SU-DHL-6 (cell line): ENCODE data around the gene PDCD6IP.

ENCODE experiments used
- H2AFZ ChIP-seq: fragments of 200-600 bp; sonication (generic); 2 replicates; pipeline ENCODE4 v1.6.1; 2014; ENCODE audit warnings: low read depth, mild to moderate bottlenecking, moderate library complexity, mixed read lengths, antibody characterized with exemption, low read length; ENCODE audit not compliant: severe bottlenecking
- H3F3A ChIP-seq: fragments of 200-600 bp; shearing (Covaris generic); 2 replicates; pipeline ENCODE4 v1.6.0; 2016; ENCODE audit warnings: antibody characterized with exemption, mild to moderate bottlenecking; ENCODE audit not compliant: insufficient read depth
- H3K27ac ChIP-seq: fragments of 200-600 bp; sonication (generic); 2 replicates; pipeline ENCODE4 v1.5.1; 2016; ENCODE audit warnings: low read depth, mild to moderate bottlenecking, low read length, moderate library complexity, mixed read lengths
- H3K27me3 ChIP-seq: fragments of 200-600 bp; sonication (generic), shearing (Covaris generic); 2 replicates; pipeline ENCODE4 v1.6.0; 2014; ENCODE audit warnings: mild to moderate bottlenecking, low read length
- H3K36me3 ChIP-seq: fragments of 200-600 bp; sonication (generic); 2 replicates; pipeline ENCODE4 v1.6.1; 2014; ENCODE audit warnings: mild to moderate bottlenecking, low read length, mixed read lengths
- H3K4me2 ChIP-seq: fragments of 300-600, 200-600 bp; shearing (Covaris generic), sonication (generic); 2 replicates; pipeline ENCODE4 v1.6.0; 2014; ENCODE audit warnings: low read length, low read depth, mild to moderate bottlenecking; ENCODE audit not compliant: poor library complexity, severe bottlenecking
- H3K4me3 ChIP-seq: fragments of 200-600 bp; sonication (generic); 2 replicates; pipeline ENCODE4 v1.5.1; 2014; ENCODE audit warnings: antibody characterized with exemption, low read length, mild to moderate bottlenecking, mixed read lengths; ENCODE audit not compliant: insufficient read depth, poor library complexity, severe bottlenecking
- H3K79me2 ChIP-seq: fragments of 200-600 bp; sonication (generic); 2 replicates; pipeline ENCODE4 v1.6.1; 2014; ENCODE audit warnings: mild to moderate bottlenecking, low read length, moderate library complexity; ENCODE audit not compliant: insufficient read depth
- H3K9ac ChIP-seq: fragments of 200-600 bp; sonication (generic); 2 replicates; pipeline ENCODE4 v1.7.0; 2014; ENCODE audit warnings: mild to moderate bottlenecking, low read length
- H3K9me2 ChIP-seq: fragments of 200-600 bp; sonication (generic); replicated peaks from 2 replicates; pipeline ENCODE4 v1.6.1; 2014; ENCODE audit warnings: low read length; ENCODE audit not compliant: insufficient read depth
- H3K9me3 ChIP-seq: fragments of 200-600 bp; sonication (generic); 2 replicates; pipeline ENCODE4 v1.6.1; 2014; ENCODE audit warnings: low read length, mixed read lengths; ENCODE audit not compliant: insufficient read depth
- H4K20me1 ChIP-seq: fragments of 200-600 bp; sonication (generic); 2 replicates; pipeline ENCODE4 v1.6.1; 2014; ENCODE audit warnings: low read depth, mild to moderate bottlenecking, antibody characterized with exemption, low read length, moderate library complexity, mixed read lengths
- EZH2phosphoT487 ChIP-seq: fragments of 200-600 bp; sonication (generic), shearing (Covaris generic); conservative IDR thresholded peaks from 2 replicates; pipeline ENCODE4 v1.6.1; 2018; ENCODE audit warnings: mild to moderate bottlenecking, antibody characterized with exemption, low read length, moderate library complexity, mixed read lengths
- TF ChIP-seq, protein P1 (sequence below): fragments of 200-600 bp; sonication (generic); IDR thresholded peaks from one replicate; pipeline ENCODE4 v1.5.1; 2017; ENCODE audit warnings: antibody characterized with exemption, mild to moderate bottlenecking, low read length, moderate library complexity; ENCODE audit not compliant: insufficient read depth, poor library complexity, severe bottlenecking

PDCD6IP gene

DNA sequence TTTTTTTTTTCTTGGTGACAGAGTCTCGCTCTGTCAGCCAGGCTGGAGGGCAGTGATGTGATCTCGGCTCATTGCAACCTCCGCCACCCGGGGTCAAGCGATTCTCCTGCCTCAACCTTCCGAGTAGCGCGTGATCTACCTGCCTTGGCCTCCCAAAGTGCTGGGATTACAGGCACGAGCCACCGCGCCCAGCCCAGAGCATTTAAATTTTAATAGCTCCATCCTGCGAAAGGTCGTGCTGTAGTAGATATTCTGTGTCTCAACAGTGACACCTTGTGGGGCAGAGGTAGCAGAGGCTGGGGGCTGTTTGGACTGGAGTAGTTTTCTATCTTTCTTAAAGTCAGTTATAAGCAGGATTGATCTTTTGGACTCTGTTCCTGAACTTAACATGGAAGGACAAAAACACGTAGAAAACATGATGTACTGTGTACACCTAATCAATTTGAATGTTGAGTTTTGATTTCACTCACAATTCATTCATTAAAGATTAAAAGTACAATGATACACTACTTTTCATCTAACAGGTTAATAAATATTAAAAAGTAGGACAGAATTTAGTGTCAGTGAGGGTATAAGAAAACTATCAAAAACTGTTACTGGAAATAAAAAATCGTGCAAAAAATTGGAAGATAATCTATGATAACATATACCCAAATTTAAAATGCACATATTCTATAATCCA is 11.0 kb upstream of the PDCD6IP start:
- peak overlapping the region; percentile 22 for H3K4me2 ChIP-seq
- no peaks in the 10 kb centered on the region for H3K9me3 ChIP-seq
- peak overlapping the region; percentile 57 for H2AFZ ChIP-seq
- H3K27me3 ChIP-seq, result no peaks in the 10 kb centered on the region
- no peaks in the 10 kb centered on the region for H3F3A ChIP-seq
- TF ChIP-seq EZH2phosphoT487, result no peak
- TF ChIP-seq, protein P1, sequence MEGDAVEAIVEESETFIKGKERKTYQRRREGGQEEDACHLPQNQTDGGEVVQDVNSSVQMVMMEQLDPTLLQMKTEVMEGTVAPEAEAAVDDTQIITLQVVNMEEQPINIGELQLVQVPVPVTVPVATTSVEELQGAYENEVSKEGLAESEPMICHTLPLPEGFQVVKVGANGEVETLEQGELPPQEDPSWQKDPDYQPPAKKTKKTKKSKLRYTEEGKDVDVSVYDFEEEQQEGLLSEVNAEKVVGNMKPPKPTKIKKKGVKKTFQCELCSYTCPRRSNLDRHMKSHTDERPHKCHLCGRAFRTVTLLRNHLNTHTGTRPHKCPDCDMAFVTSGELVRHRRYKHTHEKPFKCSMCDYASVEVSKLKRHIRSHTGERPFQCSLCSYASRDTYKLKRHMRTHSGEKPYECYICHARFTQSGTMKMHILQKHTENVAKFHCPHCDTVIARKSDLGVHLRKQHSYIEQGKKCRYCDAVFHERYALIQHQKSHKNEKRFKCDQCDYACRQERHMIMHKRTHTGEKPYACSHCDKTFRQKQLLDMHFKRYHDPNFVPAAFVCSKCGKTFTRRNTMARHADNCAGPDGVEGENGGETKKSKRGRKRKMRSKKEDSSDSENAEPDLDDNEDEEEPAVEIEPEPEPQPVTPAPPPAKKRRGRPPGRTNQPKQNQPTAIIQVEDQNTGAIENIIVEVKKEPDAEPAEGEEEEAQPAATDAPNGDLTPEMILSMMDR, result peak; percentile 61
- no peak overlapping the region for H3K9ac ChIP-seq
- no peaks in the 10 kb centered on the region for H3K36me3 ChIP-seq
- H3K79me2 ChIP-seq, result no peaks in the 10 kb centered on the region
- no peaks in the 10 kb centered on the region for H4K20me1 ChIP-seq
- no peaks in the 10 kb centered on the region for H3K9me2 ChIP-seq
- H3K27ac ChIP-seq, result no peak overlapping the region
- H3K4me3 ChIP-seq, result no peak overlapping the region

DNA sequence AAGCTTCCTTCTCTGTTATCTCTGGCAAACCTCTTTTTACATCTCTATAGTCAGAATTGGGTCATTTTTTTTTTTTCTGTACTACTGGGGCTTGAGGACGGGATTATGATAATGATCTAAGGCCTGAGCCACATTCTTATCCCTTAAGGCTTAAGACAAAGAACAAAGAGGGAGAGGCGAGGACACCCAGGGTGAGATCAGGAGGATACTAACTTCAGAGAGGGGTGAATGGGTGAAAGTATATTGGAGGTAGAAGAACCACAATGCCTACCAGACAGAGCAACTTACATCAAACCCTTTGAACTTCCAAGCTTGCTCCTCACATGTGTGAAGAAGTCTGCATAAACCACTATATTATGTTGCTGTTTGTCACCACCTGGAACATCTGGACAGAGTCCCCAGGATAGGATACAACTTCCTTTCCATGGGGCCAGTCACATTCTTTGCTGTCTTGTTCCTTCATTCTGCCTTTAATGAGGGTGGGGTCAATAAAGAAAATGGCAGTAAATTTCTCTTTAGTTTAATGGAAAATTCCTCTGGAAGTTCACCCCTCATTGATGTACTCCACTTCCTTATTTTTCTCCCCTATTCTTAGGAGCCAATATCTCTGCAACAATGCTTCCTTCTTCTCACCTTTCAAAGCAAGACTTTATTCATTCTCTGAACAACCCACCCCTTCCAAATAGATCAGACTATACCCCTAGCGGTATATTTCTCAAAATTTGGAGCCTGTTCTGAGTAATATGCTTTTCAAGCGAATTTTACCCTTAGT is 9.1 kb upstream of the PDCD6IP start:
- Histone ChIP-seq H4K20me1 (no peaks in the 10 kb centered on the region), H3K9me3 (no peaks in the 10 kb centered on the region), H3K27ac (no peak overlapping the region), H2AFZ (no peak overlapping the region), H3F3A (no peaks in the 10 kb centered on the region), H3K27me3 (no peaks in the 10 kb centered on the region), H3K79me2 (no peaks in the 10 kb centered on the region), H3K36me3 (no peaks in the 10 kb centered on the region), H3K4me3 (no peak overlapping the region), H3K4me2 (no peak overlapping the region), H3K9ac (no peak overlapping the region), H3K9me2 (no peaks in the 10 kb centered on the region)
- no peak for TF ChIP-seq EZH2phosphoT487
- TF ChIP-seq, protein P1, result no peak

DNA sequence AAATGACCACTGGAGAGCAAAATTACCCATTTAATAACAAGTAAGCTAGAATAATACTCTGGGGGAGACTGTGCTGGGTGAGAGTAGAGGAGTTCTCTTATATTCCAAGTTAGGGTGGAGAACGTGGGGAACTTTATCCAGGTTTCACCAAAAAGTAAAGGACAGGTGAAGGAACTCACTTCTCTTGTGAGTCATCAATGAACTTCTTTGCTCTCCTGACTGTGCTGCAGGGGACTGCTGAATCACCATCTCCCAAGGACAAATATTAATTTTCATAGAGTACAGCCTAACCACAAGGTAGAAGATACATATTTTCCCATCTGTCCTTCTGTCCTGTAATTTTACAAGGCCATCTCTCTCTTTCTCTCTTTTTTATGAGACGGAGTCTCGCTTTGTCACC is 8.3 kb upstream of the PDCD6IP start:
- Histone ChIP-seq H3K27ac (no peak overlapping the region), H3K27me3 (no peaks in the 10 kb centered on the region)

More for the DNA sequence above, 8.3 kb upstream of the PDCD6IP start:
- no peak overlapping the region for H3K4me2 ChIP-seq
- H3K79me2 ChIP-seq, result no peaks in the 10 kb centered on the region
- no peak for TF ChIP-seq EZH2phosphoT487
- TF ChIP-seq, protein P1, result no peak
- H3K9ac ChIP-seq, result no peak overlapping the region
- H3K9me2 ChIP-seq, result no peaks in the 10 kb centered on the region
- H2AFZ ChIP-seq, result no peak overlapping the region
- no peaks in the 10 kb centered on the region for H3F3A ChIP-seq
- no peaks in the 10 kb centered on the region for H4K20me1 ChIP-seq
- no peaks in the 10 kb centered on the region for H3K36me3 ChIP-seq
- H3K9me3 ChIP-seq, result no peaks in the 10 kb centered on the region
- H3K4me3 ChIP-seq, result no peak overlapping the region
